UCSD-AML1 (cell line): ENCODE results near the gene DHRS4.
"Not testable (repeated sequence)": the region's sequence is repeated elsewhere in the genome, so short reads cannot be mapped to it uniquely, and the experiment has no call there.

Source experiments
- DNase-seq: peaks from one replicate; lab custom pipeline; 2025; ENCODE audit not compliant: unreplicated experiment; lab: John Stamatoyannopoulos, UW

DHRS4 gene

DNA sequence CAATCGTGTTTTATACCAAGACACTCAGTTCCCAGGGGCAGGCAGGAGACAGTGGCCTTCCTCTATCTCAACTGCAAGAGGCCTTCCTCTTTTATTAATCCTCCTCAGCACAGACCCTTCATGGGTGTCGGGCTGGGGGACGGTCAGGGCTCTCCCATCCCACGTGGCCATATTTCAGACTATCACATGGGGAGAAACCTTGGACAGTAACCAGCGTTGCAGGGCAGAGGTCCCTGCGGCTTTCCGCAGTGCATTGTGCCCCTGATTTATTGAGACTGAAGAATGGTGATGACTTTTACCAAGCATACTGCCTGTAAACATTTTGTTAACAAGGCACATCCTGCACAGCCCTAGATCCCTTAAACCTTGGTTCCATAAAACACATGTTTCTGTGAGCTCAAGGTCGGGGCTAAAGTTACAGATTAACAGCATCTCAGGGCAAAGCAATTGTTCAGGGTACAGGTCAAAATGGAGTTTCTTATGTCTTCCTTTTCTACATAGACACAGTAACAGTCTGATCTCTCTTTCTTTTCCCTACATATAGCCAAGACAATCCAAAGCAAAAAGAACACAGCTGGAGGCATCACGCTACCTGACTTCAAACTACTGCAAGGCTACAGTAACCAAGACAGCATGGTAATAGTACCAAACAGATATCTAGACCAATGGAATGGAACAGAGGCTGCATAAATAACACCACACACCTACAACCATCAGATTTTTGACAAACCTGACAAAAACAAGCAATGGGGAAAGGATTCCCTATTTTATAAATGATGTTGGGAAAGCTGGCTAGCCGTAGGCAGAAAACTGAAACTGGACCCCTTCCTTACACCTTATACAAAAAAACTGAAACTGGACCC is 28.6 kb downstream of the DHRS4 start:
- not testable (repeated sequence) for DNase-seq

DNA sequence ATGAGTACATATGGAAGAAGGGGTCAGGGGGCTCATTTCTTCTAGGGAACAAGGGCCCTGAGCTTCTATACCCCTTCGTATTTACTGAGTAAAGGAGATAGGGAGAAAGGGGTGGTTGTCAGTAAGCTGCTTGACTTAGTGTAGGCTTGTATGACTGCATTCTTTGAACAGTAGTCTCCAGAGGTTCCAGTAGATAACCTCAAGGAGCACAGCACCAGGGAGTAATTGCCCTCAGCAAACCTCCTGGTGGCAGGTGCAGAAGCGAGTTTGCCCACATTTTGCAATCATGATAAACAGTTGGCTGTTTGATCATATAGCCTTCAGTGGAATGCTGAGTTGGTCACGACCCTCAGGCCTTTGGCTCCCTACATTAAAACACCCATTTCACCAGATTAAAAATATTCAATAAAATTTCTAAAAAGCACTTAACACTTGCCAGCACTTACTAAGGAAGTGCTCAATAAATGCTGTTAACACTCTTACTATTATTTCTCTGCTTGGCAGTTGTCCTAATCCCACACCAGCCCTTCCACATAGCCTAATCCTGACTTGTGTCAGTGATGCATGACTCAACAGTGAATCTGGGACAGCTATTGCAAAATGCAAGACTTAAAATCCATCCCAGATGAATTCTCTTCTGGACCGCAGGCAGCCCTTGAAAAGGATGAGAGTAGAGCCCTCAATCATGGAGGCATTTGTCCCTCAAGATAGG is 31.5 kb downstream of the DHRS4 start:
- DNase-seq, result no peak

DNA sequence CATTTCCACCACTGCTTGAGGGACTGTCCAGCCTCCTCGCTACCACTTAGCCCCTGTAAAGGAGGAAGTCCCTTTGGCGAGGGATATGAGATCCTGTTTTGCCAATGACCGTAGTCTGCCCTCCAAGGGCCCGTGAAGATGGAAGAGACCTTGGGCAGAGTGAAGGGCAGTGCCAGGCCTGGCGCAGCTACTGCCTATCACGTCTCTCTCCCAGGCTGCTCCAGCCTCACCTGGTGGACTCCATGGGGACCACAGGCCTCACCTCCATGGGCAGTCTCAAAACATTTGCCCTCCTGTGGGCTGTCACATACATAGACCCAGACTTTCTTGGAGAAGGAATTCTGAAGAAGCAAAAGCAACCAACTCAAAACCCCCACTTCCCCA is 34.6 kb downstream of the DHRS4 start:
- not testable (repeated sequence) for DNase-seq

DNA sequence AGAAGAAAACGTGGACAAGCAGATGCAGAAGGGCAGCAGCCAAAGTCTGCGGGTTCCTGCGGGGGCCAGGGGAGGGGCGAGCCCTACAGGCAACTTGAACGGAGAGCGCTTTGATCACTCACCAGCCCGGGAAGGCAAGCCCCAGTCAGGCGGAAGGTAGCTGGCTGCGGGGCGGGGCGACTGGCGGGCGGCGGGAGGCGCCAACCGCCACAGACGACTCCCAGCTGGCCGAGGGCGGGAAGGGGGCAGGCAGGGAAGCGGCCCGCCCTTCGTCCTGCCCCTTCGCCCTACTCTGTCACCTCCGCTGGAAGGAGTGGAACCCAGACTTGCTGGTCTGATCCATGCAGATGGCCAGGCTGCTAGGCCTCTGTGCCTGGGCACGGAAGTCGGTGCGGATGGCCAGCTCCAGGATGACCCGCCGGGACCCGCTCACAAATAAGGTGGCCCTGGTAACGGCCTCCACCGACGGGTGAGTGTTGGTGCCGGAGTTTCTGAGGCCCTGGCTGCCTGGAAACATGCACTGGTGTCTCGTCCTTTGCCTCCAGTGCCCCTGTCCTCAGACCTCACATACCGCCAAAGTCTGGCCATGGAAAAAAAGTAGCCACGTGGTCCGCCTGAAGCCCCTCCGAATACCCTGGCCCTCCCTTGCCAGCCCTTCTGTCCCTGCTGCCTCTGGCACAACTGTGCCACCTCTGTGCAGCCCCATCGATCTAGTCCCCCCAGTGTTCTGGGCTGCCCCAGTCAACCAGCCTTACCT is 35.2 kb downstream of the DHRS4 start, which contains the start of gene DHRS4L2:
TSS of gene DHRS4L2 (plus strand) at position 323 of the 757 bp plus-strand sequence. CDS start at position 342, 19 bp downstream.
- peak; percentile 91 for DNase-seq

DNA sequence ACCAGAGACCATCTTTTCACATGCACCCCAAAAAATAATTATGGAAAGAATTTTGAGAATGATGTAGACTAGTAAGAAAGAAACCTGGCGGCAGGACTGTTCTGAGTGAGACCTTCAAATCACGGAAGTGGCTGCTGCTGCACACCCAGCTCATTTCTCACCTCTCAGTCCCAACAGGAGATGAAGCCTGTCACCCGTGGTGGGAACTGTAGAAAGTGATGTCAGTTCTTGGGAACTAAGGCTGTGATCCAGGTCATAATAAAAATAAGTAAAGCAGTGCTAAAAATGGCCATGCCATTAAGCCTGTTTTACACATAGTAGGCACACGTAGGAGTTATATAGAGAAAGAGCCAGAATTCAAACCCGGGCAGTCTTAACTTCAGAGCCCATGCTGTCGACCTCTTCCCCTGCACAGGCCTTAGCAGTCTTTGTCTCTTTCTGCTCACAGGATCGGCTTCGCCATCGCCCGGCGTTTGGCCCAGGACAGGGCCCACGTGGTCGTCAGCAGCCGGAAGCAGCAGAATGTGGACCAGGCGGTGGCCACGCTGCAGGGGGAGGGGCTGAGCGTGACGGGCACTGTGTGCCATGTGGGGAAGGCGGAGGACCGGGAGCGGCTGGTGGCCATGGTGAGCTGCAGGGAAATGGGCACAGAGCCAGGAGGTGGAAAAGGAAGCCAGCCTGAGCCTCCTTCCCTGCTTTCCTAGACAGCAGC is 36.3 kb downstream of the DHRS4 start:
- not testable (repeated sequence) for DNase-seq

DNA sequence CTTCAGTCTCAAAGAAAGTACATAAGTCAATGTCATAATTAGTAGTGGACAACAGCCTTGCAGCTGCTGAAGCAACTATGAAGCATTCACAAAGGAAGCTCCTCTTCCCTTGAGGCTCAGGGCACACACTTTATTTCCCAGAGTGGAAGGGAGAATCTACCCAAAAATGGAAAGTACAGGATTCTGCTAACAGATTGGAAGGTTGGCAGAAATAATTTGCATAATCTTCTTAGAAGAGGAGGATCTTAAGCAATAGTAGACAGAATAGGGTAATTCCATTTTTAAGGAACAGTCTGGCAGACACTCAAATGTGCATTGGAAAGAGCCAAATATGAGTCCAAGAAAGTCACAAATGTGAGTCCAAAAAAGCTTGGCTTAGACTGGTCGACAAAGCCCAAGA is 37.4 kb downstream of the DHRS4 start:
- not testable (repeated sequence) for DNase-seq

DNA sequence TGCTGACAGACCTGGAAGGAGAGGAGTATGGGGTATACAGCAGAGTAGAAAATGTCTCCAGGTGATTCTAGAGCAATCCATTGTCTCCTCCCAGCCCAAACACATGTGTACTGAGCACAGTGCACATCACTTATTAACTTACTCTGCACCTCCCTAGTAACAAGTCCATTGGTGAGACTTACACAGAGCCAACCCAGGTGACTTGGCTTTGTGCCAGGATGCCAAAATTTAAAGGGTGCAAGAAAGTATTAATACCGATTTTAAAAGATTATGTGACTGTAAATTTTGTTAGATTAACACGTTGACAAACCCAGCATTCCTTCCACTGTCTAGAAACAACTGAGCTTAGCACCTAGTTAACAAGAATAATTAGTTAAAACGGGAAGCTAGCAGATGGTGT is 39.5 kb downstream of the DHRS4 start:
- not testable (repeated sequence) for DNase-seq

DNA sequence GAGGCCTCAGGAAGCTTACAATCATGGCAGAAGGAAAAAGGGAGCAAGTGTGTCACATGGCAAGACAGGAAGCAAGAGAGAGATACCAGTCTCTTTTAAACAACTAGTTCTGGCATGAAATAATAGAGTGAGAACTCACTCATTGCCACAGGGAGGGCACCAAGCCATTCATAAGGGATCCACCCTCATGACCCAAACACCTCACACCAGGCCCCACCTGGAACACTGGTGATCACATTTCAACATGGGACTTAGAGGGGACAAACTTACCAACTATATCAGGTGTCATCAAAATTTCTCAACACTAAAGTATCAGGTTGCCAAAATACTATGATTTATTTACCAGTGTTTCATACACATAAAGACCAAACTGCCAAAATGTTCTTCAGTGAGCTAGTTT is 42.4 kb downstream of the DHRS4 start:
- DNase-seq, result not testable (repeated sequence)

DNA sequence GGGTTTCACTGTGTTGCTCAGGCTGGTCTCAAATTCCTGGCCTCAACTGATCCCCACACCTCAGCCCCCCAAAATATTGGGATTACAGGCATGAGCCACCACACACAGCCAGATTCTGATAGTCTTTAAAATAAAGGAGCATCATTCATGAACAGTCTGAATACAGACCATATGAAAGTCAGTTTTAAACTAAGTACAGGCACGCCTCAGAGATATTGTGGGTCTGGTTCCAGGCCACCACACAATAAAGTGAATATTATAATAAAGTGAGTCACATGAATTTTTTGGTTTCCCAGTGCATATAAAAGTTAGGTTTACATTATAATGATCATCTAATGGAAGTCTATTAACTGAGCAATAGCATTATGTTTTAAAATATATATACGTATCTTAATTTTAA is 43.3 kb downstream of the DHRS4 start:
- DNase-seq, result not testable (repeated sequence)

DNA sequence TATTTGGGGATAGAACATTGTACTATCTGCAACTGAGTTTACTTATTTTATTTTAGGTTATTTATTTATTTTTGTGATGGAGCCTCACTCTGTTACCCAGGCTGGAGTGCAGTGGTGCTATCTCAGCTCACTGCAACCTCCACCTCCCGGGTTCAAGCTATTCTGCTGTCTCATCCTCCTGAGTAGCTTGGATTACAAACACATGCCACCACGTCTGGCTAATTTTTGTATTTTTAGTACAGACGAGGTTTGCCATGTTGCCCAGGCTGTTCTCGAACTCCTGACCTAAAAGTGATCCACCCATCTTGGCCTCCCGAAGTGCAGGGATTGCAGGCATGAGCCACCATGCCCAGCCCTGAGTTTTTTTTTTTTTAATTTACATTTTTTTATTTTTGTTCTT is 46.1 kb downstream of the DHRS4 start:
- DNase-seq, result not testable (repeated sequence)

DNA sequence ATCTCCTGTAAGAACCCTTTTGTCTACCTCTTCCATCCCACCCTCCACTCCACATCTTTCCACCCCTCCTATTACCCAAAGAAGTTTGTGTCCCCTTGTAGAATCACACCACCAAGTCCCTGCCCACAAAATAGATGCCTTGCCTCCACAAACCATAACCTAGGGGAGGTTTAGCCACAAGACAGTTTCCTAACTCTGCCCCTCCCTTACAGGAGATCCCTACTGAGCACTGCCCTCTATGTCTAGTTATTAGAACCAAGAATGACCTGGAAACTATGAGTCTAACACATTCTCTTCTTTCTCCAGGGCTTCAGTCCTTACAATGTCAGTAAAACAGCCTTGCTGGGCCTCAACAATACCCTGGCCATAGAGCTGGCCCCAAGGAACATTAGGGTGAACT is 47.5 kb downstream of the DHRS4 start:
- not testable (repeated sequence) for DNase-seq

DNA sequence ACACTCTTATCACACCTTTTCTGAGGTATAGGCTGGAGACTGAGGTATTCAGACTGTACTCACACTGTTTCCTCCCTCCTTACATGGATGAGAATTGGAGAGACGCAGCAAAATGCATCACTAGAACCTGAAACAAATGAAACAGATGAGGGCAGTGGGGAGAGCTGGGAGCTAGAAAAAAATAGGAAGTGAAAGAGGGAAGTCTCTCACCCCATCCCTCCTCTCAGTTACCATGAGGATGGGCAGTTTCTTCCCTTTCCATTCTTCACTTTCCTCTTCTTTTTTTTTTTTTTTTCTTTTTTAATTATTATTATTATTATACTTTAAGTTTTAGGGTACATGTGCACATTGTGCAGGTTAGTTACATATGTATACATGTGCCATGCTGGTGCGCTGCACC is 48.1 kb downstream of the DHRS4 start:
- DNase-seq, result not testable (repeated sequence)

DNA sequence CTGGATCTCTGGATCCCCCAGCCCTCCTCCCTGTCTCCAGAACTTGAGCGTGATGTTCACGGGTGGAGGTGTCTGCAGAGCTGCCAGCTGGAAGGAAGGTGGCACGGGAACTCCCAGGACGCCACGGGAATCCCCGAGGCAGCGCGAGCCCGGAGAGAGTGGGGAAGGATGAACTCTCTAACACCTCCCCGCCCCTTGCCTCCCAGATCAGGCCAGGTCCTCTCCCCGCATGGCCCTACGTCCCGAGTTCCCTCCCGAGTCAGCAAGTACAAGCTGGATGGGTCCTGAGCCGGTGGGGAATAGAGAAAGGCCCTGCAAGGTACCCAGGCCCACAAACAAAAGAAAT is 52.9 kb downstream of the DHRS4 start:
- DNase-seq, result not testable (repeated sequence)

DNA sequence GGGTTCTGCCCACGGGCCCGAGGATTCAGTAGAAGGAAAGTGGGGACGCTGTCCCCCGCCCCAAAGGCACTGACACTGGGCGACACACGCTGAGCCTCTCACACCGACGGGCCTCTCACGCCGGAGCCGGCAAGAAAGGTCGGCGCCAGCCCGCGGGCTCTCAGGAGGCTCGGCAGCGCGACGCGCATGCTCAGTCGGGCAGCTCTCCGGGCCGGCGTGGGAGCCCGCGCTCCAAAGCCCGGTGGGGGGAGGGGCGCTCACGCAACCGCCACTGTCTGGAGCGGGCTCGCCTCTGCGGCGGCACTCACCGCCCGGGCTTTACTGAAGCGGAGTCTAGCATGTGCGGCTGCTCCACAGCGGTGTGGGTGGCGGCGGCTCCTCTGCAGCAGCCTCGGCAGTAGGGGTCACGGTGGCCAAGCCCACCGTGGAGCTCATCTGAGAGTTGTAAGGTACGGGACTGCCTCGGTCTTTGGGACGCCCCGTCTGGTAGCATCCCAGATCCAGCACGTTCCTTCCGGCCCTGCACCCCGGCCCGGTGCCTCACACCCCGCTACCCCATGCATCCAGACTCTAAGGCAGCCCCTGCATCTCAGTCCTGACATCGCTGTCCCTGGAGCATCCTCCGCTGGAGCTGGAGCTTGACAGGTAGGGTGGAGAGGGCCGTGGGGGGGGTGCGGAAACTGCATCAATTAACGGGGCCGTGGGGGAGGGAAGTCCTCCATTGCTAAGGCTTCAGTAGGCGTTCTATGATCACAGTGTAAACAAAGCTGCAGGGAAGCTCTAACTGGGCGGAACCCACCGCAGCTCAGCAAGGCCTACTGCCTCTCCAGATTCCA is 53.5 kb downstream of the DHRS4 start:
- DNase-seq, result not testable (repeated sequence)

DNA sequence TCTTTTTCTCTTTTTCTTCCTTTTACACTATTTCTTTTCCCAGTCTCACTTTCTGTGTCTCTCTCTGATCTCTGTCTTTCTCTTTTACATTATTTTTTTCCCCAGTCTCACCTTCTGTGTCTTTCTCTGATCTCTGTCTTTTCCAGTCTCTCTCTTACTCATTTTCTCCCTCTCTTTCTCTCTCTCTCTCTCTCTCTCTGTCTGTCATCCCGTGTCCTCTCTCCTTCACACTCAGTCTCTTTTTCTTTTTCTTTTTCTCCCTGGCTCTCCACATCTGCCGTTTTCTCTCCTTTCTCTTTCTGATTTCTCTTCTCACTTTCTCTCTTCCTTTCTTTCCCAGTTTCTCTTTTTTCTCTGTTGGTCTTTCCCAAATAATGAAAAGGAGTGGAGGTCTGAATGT is 57.5 kb downstream of the DHRS4 start:
- DNase-seq, result no peak

DNA sequence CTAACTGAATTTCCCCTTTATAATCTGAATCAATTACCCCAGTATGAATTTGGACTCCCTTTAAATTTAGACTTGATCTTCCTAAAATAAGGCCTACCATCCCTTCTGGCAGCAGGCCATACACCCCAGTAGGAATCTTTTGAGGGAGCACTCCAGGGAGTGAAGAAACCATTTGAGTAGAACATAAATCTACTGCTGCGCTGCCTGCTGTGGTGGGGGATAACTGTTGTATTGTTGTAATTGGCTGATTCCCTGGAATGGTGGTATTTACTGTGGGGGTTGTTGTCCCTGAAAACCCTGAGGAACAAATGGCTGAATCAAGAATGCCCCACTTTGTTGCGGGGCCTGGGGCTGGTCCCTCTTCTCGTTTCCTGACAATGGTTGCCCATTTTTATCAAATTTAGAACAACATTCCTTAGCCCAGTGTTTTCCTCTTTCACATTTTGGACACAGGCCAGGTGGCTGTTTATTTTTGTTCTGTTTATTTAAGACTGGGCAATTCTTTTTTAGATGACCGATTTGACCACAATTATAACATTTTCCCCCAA is 59.2 kb downstream of the DHRS4 start:
- DNase-seq, result not testable (repeated sequence)

DNA sequence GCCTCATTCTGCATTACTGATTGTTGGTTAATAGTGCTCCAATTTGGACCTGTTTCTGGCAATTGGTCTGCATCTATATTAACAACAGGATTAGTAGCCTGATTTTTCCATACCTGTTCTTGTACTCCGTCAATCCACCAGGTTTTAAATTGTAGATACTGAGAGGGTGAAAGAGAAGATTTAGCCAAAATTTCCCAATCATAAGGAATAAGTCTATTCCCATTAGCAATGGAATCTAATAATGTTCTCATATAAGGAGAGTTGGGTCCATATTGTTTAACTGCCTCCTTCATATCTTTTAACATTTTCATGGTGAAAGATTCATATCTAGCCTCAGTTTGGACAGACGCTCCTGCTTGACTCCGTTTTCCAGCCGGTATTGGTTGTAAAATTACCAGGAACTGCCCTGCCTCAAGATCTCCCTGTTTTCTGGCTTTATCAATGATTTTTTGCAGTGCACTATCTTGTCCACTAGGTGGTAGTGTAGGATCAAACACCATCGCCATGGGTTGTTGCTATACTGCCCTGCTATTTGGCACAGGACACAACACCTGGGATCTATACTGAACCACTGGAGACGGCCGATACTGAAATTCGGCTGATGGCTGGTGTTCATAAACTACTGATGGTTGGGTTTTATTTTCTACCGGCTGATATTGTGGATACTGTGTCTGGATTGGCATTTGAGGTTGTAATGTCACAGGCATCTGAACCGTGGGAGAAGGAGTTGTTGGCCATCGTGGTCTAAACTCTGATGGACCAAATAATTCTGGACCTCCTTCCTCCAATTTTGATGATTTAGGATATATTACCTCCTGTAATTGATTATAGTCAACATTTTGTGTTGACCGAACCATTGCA is 60.3 kb downstream of the DHRS4 start:
- DNase-seq, result peak; percentile 28

DNA sequence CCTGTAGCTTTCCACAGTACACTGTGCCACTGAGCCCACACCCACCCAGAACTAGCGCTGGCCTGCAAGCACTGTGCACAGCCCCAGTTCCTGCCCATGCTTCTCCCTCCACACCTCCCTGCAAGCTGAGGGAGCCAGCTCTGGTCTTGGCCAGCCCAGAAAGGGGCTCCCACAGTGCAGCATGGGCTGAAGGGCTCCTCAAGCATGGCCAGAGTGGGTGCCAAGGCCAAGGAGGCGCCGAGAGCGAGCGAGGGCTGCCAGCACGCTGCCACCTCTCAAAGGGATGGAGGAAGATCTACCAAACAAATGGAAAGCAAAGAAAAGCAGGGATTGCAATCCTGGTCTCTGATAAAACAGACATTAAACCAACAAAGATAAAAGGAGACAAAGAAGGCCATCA is 62.2 kb downstream of the DHRS4 start:
- DNase-seq, result not testable (repeated sequence)
